Chondrocyte (in vitro differentiated cells): ENCODE results near the gene GATB. TPM values are rescaled to one million over a fixed set of nuclear protein-coding genes. Genes with fewer than 3 reads are reported as not detected.

Source experiments
- DNase-seq: peaks from one replicate; pipeline ENCODE4 v3.0.0; 2021; ENCODE audit warnings: mixed read lengths, low spot score
- H3K27ac Mint-ChIP-seq: one replicate; pipeline ENCODE4 v1.8.0; 2021; ENCODE audit warnings: mild to moderate bottlenecking, moderate library complexity, mixed read lengths; ENCODE audit not compliant: unreplicated experiment
- H3K27me3 Mint-ChIP-seq: 2 replicates; pipeline ENCODE4 v1.8.0; 2021; ENCODE audit warnings: low read depth, mixed read lengths
- H3K36me3 Mint-ChIP-seq: 2 replicates; pipeline ENCODE4 v1.8.0; 2021; ENCODE audit warnings: low read depth, mixed read lengths
- H3K4me1 Mint-ChIP-seq: 2 replicates; pipeline ENCODE4 v1.8.0; 2021; ENCODE audit warnings: low read depth, mild to moderate bottlenecking, mixed read lengths
- H3K4me3 Mint-ChIP-seq: one replicate; pipeline ENCODE4 v1.8.0; 2021; ENCODE audit warnings: mild to moderate bottlenecking, moderate library complexity, mixed read lengths; ENCODE audit not compliant: unreplicated experiment
- H3K9me3 Mint-ChIP-seq: 2 replicates; pipeline ENCODE4 v1.8.0; 2021; ENCODE audit warnings: low read depth, mixed read lengths
- total RNA-seq: library from RNA; stranded (reverse); gene quantifications from 3 replicates; pipeline ENCODE4 v1.2.1, GENCODE V29; 2021
- TF ChIP-seq, protein P1 (sequence below): fragments of 200-600 bp; sonication (generic); IDR thresholded peaks from 2 replicates; pipeline ENCODE4 v1.5.0; 2021; ENCODE audit warnings: antibody characterized with exemption, mild to moderate bottlenecking, moderate library complexity

Gene GATB
- total RNA-seq, 1 donor from 2014 or later: 9.2 TPM

- H3K9me3 Mint-ChIP-seq: peaks cover 6% of the 10 kb centered on the region
- H3K27ac Mint-ChIP-seq: no peak overlapping the region
- no peak for DNase-seq
- peaks cover 2% of the 10 kb centered on the region for H3K36me3 Mint-ChIP-seq
- peaks cover 4% of the 10 kb centered on the region for H3K27me3 Mint-ChIP-seq
- TF ChIP-seq, protein P1, sequence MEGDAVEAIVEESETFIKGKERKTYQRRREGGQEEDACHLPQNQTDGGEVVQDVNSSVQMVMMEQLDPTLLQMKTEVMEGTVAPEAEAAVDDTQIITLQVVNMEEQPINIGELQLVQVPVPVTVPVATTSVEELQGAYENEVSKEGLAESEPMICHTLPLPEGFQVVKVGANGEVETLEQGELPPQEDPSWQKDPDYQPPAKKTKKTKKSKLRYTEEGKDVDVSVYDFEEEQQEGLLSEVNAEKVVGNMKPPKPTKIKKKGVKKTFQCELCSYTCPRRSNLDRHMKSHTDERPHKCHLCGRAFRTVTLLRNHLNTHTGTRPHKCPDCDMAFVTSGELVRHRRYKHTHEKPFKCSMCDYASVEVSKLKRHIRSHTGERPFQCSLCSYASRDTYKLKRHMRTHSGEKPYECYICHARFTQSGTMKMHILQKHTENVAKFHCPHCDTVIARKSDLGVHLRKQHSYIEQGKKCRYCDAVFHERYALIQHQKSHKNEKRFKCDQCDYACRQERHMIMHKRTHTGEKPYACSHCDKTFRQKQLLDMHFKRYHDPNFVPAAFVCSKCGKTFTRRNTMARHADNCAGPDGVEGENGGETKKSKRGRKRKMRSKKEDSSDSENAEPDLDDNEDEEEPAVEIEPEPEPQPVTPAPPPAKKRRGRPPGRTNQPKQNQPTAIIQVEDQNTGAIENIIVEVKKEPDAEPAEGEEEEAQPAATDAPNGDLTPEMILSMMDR: no peak
- peaks cover 12% of the 10 kb centered on the region for H3K4me1 Mint-ChIP-seq
- H3K4me3 Mint-ChIP-seq: no peak overlapping the region
Observed at GRCh38 chr4:151628001-151628608, 132.7 kb downstream of the GATB start.

DNA sequence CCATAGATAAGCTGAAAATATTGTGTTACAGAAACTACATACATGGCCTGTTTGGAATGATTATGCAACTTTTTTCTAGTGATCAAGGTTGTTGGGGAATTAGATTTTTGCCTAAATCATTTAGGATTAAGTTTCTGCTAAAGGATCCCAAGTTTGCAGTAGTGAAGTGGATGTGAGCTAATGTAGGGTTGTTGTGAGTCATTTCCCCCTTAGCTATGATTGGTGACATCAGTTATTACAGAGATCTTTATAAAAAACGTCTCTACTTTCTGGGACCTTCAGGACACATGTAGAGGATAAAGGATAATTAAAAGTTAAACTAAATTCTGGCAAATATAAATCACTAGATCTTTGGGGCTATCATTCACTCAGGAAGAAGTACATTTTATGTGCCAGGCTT lies 133.3 kb downstream of the GATB start:
- Mint-ChIP-seq H3K9me3 (peaks cover 1% of the 10 kb centered on the region), H3K4me3 (no peak overlapping the region), H3K27me3 (peaks cover 4% of the 10 kb centered on the region), H3K36me3 (no peaks in the 10 kb centered on the region), H3K27ac (no peak overlapping the region), H3K4me1 (peaks cover 12% of the 10 kb centered on the region)
- DNase-seq: no peak
- TF ChIP-seq, protein P1: no peak

GRCh38 chr4:151626751-151627150 lies 134.1 kb downstream of the GATB start:
- Mint-ChIP-seq H3K4me1 (peaks cover 12% of the 10 kb centered on the region), H3K9me3 (no peaks in the 10 kb centered on the region), H3K36me3 (no peaks in the 10 kb centered on the region), H3K27ac (no peak overlapping the region), H3K4me3 (no peak overlapping the region), H3K27me3 (peaks cover 4% of the 10 kb centered on the region)
- TF ChIP-seq, protein P1: no peak
- DNase-seq: no peak

GRCh38 chr4:151626228-151626627 lies 134.6 kb downstream of the GATB start:
- TF ChIP-seq, protein P1: no peak
- Mint-ChIP-seq H3K27me3 (peaks cover 4% of the 10 kb centered on the region), H3K4me1 (peaks cover 12% of the 10 kb centered on the region), H3K4me3 (no peak overlapping the region), H3K36me3 (no peaks in the 10 kb centered on the region), H3K27ac (no peak overlapping the region), H3K9me3 (no peaks in the 10 kb centered on the region)
- DNase-seq: no peak

DNA sequence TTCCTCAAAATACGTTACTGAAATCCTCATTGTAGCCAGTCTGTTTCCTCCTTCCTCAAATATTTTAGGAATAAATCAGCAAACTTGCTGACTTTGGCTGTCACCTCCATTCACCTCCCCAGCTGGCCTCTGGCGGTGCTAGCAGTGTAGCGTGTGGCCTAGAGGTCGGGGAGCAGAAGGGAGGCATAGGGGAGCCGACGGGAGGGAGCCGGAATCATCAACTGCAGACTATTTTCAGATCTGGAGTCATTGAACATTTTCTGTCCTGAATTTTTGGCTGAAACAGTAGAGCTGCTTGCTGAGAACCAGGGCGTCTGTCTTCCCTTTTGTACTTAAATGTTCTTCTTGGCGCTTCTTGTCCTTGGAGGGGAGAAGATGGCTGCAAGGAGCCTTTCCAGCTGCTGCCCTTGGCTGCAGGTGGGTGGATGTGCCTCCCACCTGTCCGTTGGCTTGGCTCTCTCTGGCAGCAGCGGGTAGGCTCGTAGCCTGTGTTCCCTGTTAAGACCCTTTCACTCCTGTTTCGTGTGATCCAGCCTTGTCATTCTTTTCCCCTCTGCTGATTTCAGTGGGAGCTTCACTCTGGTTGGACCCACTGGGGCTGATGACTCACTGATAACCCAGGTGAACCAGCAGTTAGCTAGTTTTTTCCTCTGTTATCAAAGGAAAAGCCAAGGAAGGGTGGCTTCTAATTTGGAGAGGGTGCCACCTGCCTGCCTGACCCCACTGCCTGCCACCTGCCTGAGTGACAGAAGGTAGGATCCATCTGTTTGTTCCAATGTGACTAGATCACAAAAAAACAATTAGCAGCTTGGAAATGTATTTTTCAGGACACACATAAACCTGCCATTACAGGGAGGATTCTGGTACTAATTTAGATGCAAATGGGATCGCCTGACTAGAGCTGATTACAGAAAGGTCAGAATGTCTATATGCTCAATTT lies 135.9 kb downstream of the GATB start:
- Mint-ChIP-seq H3K9me3 (no peaks in the 10 kb centered on the region), H3K36me3 (no peaks in the 10 kb centered on the region), H3K4me1 (peaks cover 12% of the 10 kb centered on the region), H3K27ac (peak overlapping the region; percentile 76), H3K4me3 (no peak overlapping the region), H3K27me3 (peaks cover 4% of the 10 kb centered on the region)
- no peak for DNase-seq
- TF ChIP-seq, protein P1: no peak
